ENCODE measurements around the gene GPR161.

DNA sequence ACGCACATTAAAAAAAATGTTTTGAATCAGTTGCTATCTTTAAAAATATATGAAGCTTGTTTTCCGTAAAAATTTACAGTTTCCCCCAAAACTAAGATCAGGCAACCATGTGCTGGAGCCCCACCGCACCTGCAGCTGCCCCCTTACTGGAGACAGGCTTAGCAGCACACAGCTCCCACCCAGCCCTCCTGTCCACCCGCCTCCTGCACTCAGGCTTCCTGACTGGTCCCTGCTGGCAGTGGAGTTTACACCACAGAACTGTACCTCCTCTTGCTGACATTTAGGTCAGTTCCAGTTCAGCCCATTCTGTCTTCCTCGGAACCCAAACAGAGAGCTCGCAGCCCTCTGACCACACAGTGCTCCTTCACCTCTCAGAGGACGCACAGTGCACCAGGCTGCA, 2.1 kb downstream of the GPR161 start:
- TF ChIP-seq, protein P1, sequence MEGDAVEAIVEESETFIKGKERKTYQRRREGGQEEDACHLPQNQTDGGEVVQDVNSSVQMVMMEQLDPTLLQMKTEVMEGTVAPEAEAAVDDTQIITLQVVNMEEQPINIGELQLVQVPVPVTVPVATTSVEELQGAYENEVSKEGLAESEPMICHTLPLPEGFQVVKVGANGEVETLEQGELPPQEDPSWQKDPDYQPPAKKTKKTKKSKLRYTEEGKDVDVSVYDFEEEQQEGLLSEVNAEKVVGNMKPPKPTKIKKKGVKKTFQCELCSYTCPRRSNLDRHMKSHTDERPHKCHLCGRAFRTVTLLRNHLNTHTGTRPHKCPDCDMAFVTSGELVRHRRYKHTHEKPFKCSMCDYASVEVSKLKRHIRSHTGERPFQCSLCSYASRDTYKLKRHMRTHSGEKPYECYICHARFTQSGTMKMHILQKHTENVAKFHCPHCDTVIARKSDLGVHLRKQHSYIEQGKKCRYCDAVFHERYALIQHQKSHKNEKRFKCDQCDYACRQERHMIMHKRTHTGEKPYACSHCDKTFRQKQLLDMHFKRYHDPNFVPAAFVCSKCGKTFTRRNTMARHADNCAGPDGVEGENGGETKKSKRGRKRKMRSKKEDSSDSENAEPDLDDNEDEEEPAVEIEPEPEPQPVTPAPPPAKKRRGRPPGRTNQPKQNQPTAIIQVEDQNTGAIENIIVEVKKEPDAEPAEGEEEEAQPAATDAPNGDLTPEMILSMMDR (conservative IDR thresholded peaks at IDR 0.05 in 1 of 2, IDR thresholded peaks at IDR 0.05 in 1 of 2; ENCODE audit: low read depth in 1 of 2, low read length in 2 of 2): no peak
- no peak for TF ChIP-seq EZH2 (IDR thresholded peaks at IDR 0.05; ENCODE audit: low read length, missing control alignments)
